Endothelial cell (in vitro differentiated cells): Measurements from ENCODE around the gene DKKL1. TPM values are rescaled to one million over a fixed set of nuclear protein-coding genes. Genes with fewer than 3 reads are reported as not detected.

ENCODE experiments used
- DNase-seq: peaks from one replicate; pipeline ENCODE4 v3.0.0; 2021; ENCODE audit warnings: low spot score
- H3K27ac Mint-ChIP-seq: one replicate; pipeline ENCODE4 v1.8.0; 2021; ENCODE audit warnings: mixed read lengths, inconsistent platforms; ENCODE audit not compliant: unreplicated experiment
- H3K27me3 Mint-ChIP-seq: one replicate; pipeline ENCODE4 v1.8.0; 2021; ENCODE audit warnings: mild to moderate bottlenecking, moderate library complexity, mixed read lengths, inconsistent platforms; ENCODE audit not compliant: unreplicated experiment
- H3K36me3 Mint-ChIP-seq: one replicate; pipeline ENCODE4 v1.8.0; 2021; ENCODE audit warnings: mild to moderate bottlenecking, low read depth, mixed read lengths, inconsistent platforms; ENCODE audit not compliant: unreplicated experiment
- H3K4me1 Mint-ChIP-seq: one replicate; pipeline ENCODE4 v1.8.0; 2021; ENCODE audit warnings: mild to moderate bottlenecking, mixed read lengths, inconsistent platforms; ENCODE audit not compliant: unreplicated experiment
- H3K4me3 Mint-ChIP-seq: one replicate; pipeline ENCODE4 v1.8.0; 2021; ENCODE audit warnings: mild to moderate bottlenecking, mixed read lengths, inconsistent platforms; ENCODE audit not compliant: unreplicated experiment
- H3K9me3 Mint-ChIP-seq: one replicate; pipeline ENCODE4 v1.8.0; 2021; ENCODE audit warnings: mixed read lengths, inconsistent platforms; ENCODE audit not compliant: unreplicated experiment
- CTCF ChIP-seq: fragments of 200-600 bp; sonication (generic); IDR thresholded peaks from one replicate; pipeline ENCODE4 v1.5.0; 2021; ENCODE audit warnings: antibody characterized with exemption; ENCODE audit not compliant: unreplicated experiment
- total RNA-seq: library from RNA; stranded (reverse); fragmentation: NEBNext Ultra II Directional; extraction: Animal tissue kit (Norgen Biotek cat#: 25700); gene quantifications from one replicate; pipeline ENCODE4 v1.2.1, GENCODE V29; 2021; ENCODE audit not compliant: unreplicated experiment

DKKL1 gene
- total RNA-seq, 1 donor from 2014 or later, result 2.2 TPM

GRCh38 chr19:49348305-49349189 is 15.1 kb upstream of the DKKL1 start:
- Mint-ChIP-seq H3K27ac (peak overlapping the region; percentile 70), H3K9me3 (no peaks in the 10 kb centered on the region), H3K4me1 (peaks cover 18% of the 10 kb centered on the region), H3K27me3 (peaks cover 14% of the 10 kb centered on the region), H3K36me3 (peaks cover 70% of the 10 kb centered on the region), H3K4me3 (peak overlapping the region; percentile 64)
- DNase-seq, result no peak
- no peak for TF ChIP-seq CTCF

GRCh38 chr19:49349567-49349966 is 14.1 kb upstream of the DKKL1 start:
- H3K27ac Mint-ChIP-seq, result no peak overlapping the region
- DNase-seq, result no peak
- peak overlapping the region; percentile 80 for H3K4me3 Mint-ChIP-seq
- peaks cover 75% of the 10 kb centered on the region for H3K36me3 Mint-ChIP-seq
- peaks cover 24% of the 10 kb centered on the region for H3K4me1 Mint-ChIP-seq
- no peaks in the 10 kb centered on the region for H3K9me3 Mint-ChIP-seq
- TF ChIP-seq CTCF, result no peak
- H3K27me3 Mint-ChIP-seq, result peaks cover 18% of the 10 kb centered on the region

GRCh38 chr19:49355909-49356353 is 7.7 kb upstream of the DKKL1 start:
- no peak for TF ChIP-seq CTCF
- Mint-ChIP-seq H3K36me3 (peaks cover 59% of the 10 kb centered on the region), H3K4me1 (peaks cover 56% of the 10 kb centered on the region), H3K4me3 (peak overlapping the region; percentile 86), H3K27me3 (peaks cover 22% of the 10 kb centered on the region), H3K27ac (peak overlapping the region; percentile 95), H3K9me3 (no peaks in the 10 kb centered on the region)
- peak; percentile 34 for DNase-seq

GRCh38 chr19:49356382-49356781 is 7.3 kb upstream of the DKKL1 start:
- no peak for TF ChIP-seq CTCF
- H3K4me3 Mint-ChIP-seq, result peak overlapping the region; percentile 86

GRCh38 chr19:49357186-49357585 is 6.5 kb upstream of the DKKL1 start:
- peaks cover 59% of the 10 kb centered on the region for H3K4me1 Mint-ChIP-seq
- H3K4me3 Mint-ChIP-seq, result peak overlapping the region; percentile 86
- H3K27me3 Mint-ChIP-seq, result peaks cover 28% of the 10 kb centered on the region
- no peak for TF ChIP-seq CTCF
- H3K36me3 Mint-ChIP-seq, result peaks cover 51% of the 10 kb centered on the region
- H3K27ac Mint-ChIP-seq, result peak overlapping the region; percentile 95
- no peaks in the 10 kb centered on the region for H3K9me3 Mint-ChIP-seq
- DNase-seq, result no peak

More at GRCh38 chr19:49356382-49356781, 7.3 kb upstream of the DKKL1 start:
- peaks cover 54% of the 10 kb centered on the region for H3K36me3 Mint-ChIP-seq
- H3K27me3 Mint-ChIP-seq, result peaks cover 23% of the 10 kb centered on the region
- DNase-seq, result no peak
- H3K27ac Mint-ChIP-seq, result peak overlapping the region; percentile 95
- no peaks in the 10 kb centered on the region for H3K9me3 Mint-ChIP-seq
- H3K4me1 Mint-ChIP-seq, result peaks cover 59% of the 10 kb centered on the region
